Activated T-cell treated with anti-CD3 and anti-CD28 coated beads, Interleukin-2, amount 50 U/mL, for 4 hours (primary cell): ENCODE data around the gene PCGF1. TPM values are rescaled to one million over a fixed set of nuclear protein-coding genes. Genes with fewer than 3 reads are reported as not detected.

Experiments
- ATAC-seq, 2 donors: fragments of 200-7000 bp; cut with Tn5 transposase; one replicate each; pipeline ENCODE4 v1.10.0; 2021
- DNase-seq: peaks from one replicate; pipeline ENCODE4 v3.0.0-alpha.2; 2020
- H3K27me3 Mint-ChIP-seq: one replicate; pipeline ENCODE4 v1.8.0; 2021; ENCODE audit warnings: low read depth, mixed read lengths
- H3K36me3 Mint-ChIP-seq: one replicate; pipeline ENCODE4 v1.8.0; 2022; ENCODE audit warnings: mixed read lengths; ENCODE audit not compliant: insufficient read depth
- H3K4me1 Mint-ChIP-seq: one replicate; pipeline ENCODE4 v1.8.0; 2021; ENCODE audit warnings: low read depth, mixed read lengths
- H3K4me3 Mint-ChIP-seq: one replicate; pipeline ENCODE4 v1.8.0; 2021; ENCODE audit warnings: mild to moderate bottlenecking, moderate library complexity, mixed read lengths
- H3K9me3 Mint-ChIP-seq: one replicate; pipeline ENCODE4 v1.8.0; 2021; ENCODE audit warnings: mixed read lengths
- total RNA-seq, 3 donors: library from RNA; stranded (reverse); gene quantifications; one replicate each; pipeline ENCODE4 v1.2.1, GENCODE V29; 2021

PCGF1 gene
- 10 to 100 TPM; 21.7 to 32.4 (median 28.8) TPM for total RNA-seq

- Mint-ChIP-seq H3K4me3 (peak within 1 kb of the TSS; percentile 99), H3K9me3 (no peaks in the 10 kb centered on the region), H3K27me3 (peaks cover 41% of the 10 kb centered on the region), H3K36me3 (peaks cover 18% of the 10 kb centered on the region), H3K4me1 (peaks cover 43% of the 10 kb centered on the region)
- ATAC-seq (peak; percentile 95 to 96), DNase-seq (peak; percentile 99)
These were observed at the start of gene PCGF1 for GRCh38 chr2:74507145-74507925. TSS of gene PCGF1 (minus strand) at chr2:74507695. CDS start at chr2:74507668, 27 bp downstream.

GRCh38 chr2:74556831-74557370 is 49.4 kb upstream of the PCGF1 start:
- no peak for DNase-seq
- Mint-ChIP-seq H3K27me3 (peaks cover 6% of the 10 kb centered on the region), H3K9me3 (no peaks in the 10 kb centered on the region), H3K4me1 (peaks cover 5% of the 10 kb centered on the region), H3K36me3 (no peaks in the 10 kb centered on the region), H3K4me3 (no peak overlapping the region)
- ATAC-seq = no peak

- Mint-ChIP-seq H3K4me3 (peak overlapping the region; percentile 95), H3K9me3 (no peaks in the 10 kb centered on the region), H3K27me3 (peaks cover 9% of the 10 kb centered on the region), H3K4me1 (peaks cover 5% of the 10 kb centered on the region), H3K36me3 (no peaks in the 10 kb centered on the region)
- ATAC-seq = no peak
- no peak for DNase-seq
These were observed 48.7 kb upstream of the PCGF1 start for GRCh38 chr2:74556159-74556558.

GRCh38 chr2:74555610-74556103 is 48.2 kb upstream of the PCGF1 start:
- H3K4me3 Mint-ChIP-seq = peak overlapping the region; percentile 95
- H3K27me3 Mint-ChIP-seq = peaks cover 12% of the 10 kb centered on the region
- no peak for ATAC-seq

GRCh38 chr2:74554820-74555531 is 47.5 kb upstream of the PCGF1 start:
- H3K27me3 Mint-ChIP-seq = peaks cover 19% of the 10 kb centered on the region
- H3K4me3 Mint-ChIP-seq = peak overlapping the region; percentile 95
- peaks cover 5% of the 10 kb centered on the region for H3K4me1 Mint-ChIP-seq
- no peaks in the 10 kb centered on the region for H3K36me3 Mint-ChIP-seq
- H3K9me3 Mint-ChIP-seq = no peaks in the 10 kb centered on the region
- ATAC-seq (peak; percentile 67 to 70), DNase-seq (peak; percentile 31)

More at GRCh38 chr2:74555610-74556103, 48.2 kb upstream of the PCGF1 start:
- H3K4me1 Mint-ChIP-seq = peaks cover 5% of the 10 kb centered on the region
- DNase-seq = no peak
- H3K36me3 Mint-ChIP-seq = no peaks in the 10 kb centered on the region
- no peaks in the 10 kb centered on the region for H3K9me3 Mint-ChIP-seq

GRCh38 chr2:74553892-74554819 is 46.7 kb upstream of the PCGF1 start, which contains the start of the genes DOK1 and LOXL3:
TSS of gene DOK1 (plus strand) at chr2:74554720. CDS start at chr2:74554755, 35 bp downstream.
TSS of gene LOXL3 (minus strand) at chr2:74553942. CDS start at chr2:74552634, 1,308 bp downstream.
- DNase-seq = peak; percentile 74

GRCh38 chr2:74552914-74553811 is 45.7 kb upstream of the PCGF1 start:
- Mint-ChIP-seq H3K27me3 (peaks cover 32% of the 10 kb centered on the region), H3K4me1 (peaks cover 9% of the 10 kb centered on the region)
- ATAC-seq = no peak

More at GRCh38 chr2:74553892-74554819, 46.7 kb upstream of the PCGF1 start, which contains the start of the genes DOK1 and LOXL3:
- Mint-ChIP-seq H3K36me3 (no peaks in the 10 kb centered on the region), H3K27me3 (peaks cover 27% of the 10 kb centered on the region), H3K9me3 (no peaks in the 10 kb centered on the region), H3K4me3 (peak within 1 kb of the TSS; percentile 95), H3K4me1 (peaks cover 5% of the 10 kb centered on the region)
- peak; percentile 83 to 85 for ATAC-seq

GRCh38 chr2:74551942-74552913 is 44.7 kb upstream of the PCGF1 start:
- H3K27me3 Mint-ChIP-seq = peaks cover 39% of the 10 kb centered on the region
- H3K4me3 Mint-ChIP-seq = peak overlapping the region; percentile 29
- peaks cover 10% of the 10 kb centered on the region for H3K4me1 Mint-ChIP-seq
- ATAC-seq (no peak), DNase-seq (no peak)
- no peaks in the 10 kb centered on the region for H3K9me3 Mint-ChIP-seq
- H3K36me3 Mint-ChIP-seq = no peaks in the 10 kb centered on the region

More at GRCh38 chr2:74552914-74553811, 45.7 kb upstream of the PCGF1 start:
- DNase-seq = no peak
- Mint-ChIP-seq H3K9me3 (no peaks in the 10 kb centered on the region), H3K36me3 (no peaks in the 10 kb centered on the region), H3K4me3 (peak overlapping the region; percentile 76)

- Mint-ChIP-seq H3K9me3 (no peaks in the 10 kb centered on the region), H3K36me3 (no peaks in the 10 kb centered on the region), H3K4me3 (no peak overlapping the region), H3K27me3 (peaks cover 41% of the 10 kb centered on the region), H3K4me1 (peaks cover 10% of the 10 kb centered on the region)
- DNase-seq (no peak), ATAC-seq (no peak)
These were observed 44.0 kb upstream of the PCGF1 start for GRCh38 chr2:74551530-74551929.

GRCh38 chr2:74550231-74550630 is 42.7 kb upstream of the PCGF1 start:
- H3K9me3 Mint-ChIP-seq = no peaks in the 10 kb centered on the region
- H3K4me1 Mint-ChIP-seq = peaks cover 7% of the 10 kb centered on the region
- DNase-seq = no peak
- H3K36me3 Mint-ChIP-seq = no peaks in the 10 kb centered on the region
- H3K4me3 Mint-ChIP-seq = peak overlapping the region; percentile 11
- H3K27me3 Mint-ChIP-seq = peaks cover 45% of the 10 kb centered on the region
- ATAC-seq = no peak

GRCh38 chr2:74548900-74549826 is 41.7 kb upstream of the PCGF1 start:
- H3K27me3 Mint-ChIP-seq = peaks cover 45% of the 10 kb centered on the region
- no peaks in the 10 kb centered on the region for H3K9me3 Mint-ChIP-seq
- DNase-seq (no peak), ATAC-seq (peak; percentile 60 to 70)
- no peaks in the 10 kb centered on the region for H3K36me3 Mint-ChIP-seq
- peaks cover 7% of the 10 kb centered on the region for H3K4me1 Mint-ChIP-seq
- peak overlapping the region; percentile 65 for H3K4me3 Mint-ChIP-seq
